Smooth muscle cell (in vitro differentiated cells): ENCODE measurements around the gene LRRC47. TPM values are rescaled to one million over a fixed set of nuclear protein-coding genes. Genes with fewer than 3 reads are reported as not detected.
"Not testable (repeated sequence)": the region's sequence is repeated elsewhere in the genome, so short reads cannot be mapped to it uniquely, and the experiment has no call there.

ENCODE experiments used
- DNase-seq: peaks from one replicate; lab custom pipeline; 2025; ENCODE audit not compliant: unreplicated experiment; lab: John Stamatoyannopoulos, UW
- H2AFZ ChIP-seq: fragments of 200-600 bp; sonication (generic); 2 replicates; pipeline ENCODE4 v1.6.0; 2016; ENCODE audit warnings: antibody characterized with exemption, low read depth, mild to moderate bottlenecking
- H3F3A ChIP-seq: fragments of 200-600 bp; sonication (generic); 2 replicates; pipeline ENCODE4 v1.6.0; 2017; ENCODE audit warnings: antibody characterized with exemption, low read depth
- H3K27ac ChIP-seq: fragments of 200-600 bp; sonication (generic); 2 replicates; pipeline ENCODE4 v1.5.1; 2016; ENCODE audit warnings: low read depth, mild to moderate bottlenecking
- H3K27me3 ChIP-seq: fragments of 200-600 bp; sonication (generic); 2 replicates; pipeline ENCODE4 v1.6.1; 2016; ENCODE audit warnings: low read depth, mild to moderate bottlenecking
- H3K36me3 ChIP-seq: fragments of 200-600 bp; sonication (generic); 2 replicates; pipeline ENCODE4 v1.5.1; 2016; ENCODE audit warnings: low read depth
- H3K4me1 ChIP-seq: fragments of 200-600 bp; sonication (generic); 2 replicates; pipeline ENCODE4 v1.5.1; 2016; ENCODE audit warnings: low read depth
- H3K4me2 ChIP-seq: fragments of 200-600 bp; sonication (generic); 2 replicates; pipeline ENCODE4 v1.6.0; 2016; ENCODE audit warnings: mild to moderate bottlenecking
- H3K4me3 ChIP-seq: fragments of 200-600 bp; sonication (generic); 2 replicates; pipeline ENCODE4 v1.5.1; 2016; ENCODE audit warnings: mild to moderate bottlenecking
- H3K79me2 ChIP-seq: fragments of 200-600 bp; sonication (generic); 2 replicates; pipeline ENCODE4 v1.6.0; 2016; ENCODE audit warnings: low read depth, mild to moderate bottlenecking
- H3K9ac ChIP-seq: fragments of 200-600 bp; sonication (generic); 2 replicates; pipeline ENCODE4 v1.6.0; 2016; ENCODE audit warnings: low read depth
- H3K9me3 ChIP-seq: fragments of 200-600 bp; sonication (generic); replicated peaks from 2 replicates; pipeline ENCODE4 v1.5.1; 2016; ENCODE audit warnings: low read depth
- H4K20me1 ChIP-seq: fragments of 200-600 bp; sonication (generic); 2 replicates; pipeline ENCODE4 v1.6.0; 2016; ENCODE audit warnings: low read depth
- WGBS: methylation state at CpG from one replicate; pipeline ENCODE4 v1.1.7; 2016; ENCODE audit warnings: low lambda C conversion rate; 5-methylcytosine and 5-hydroxymethylcytosine counted together
- polyA plus RNA-seq: library from polyadenylated mRNA; unstranded; fragments of >200 nt; fragmentation: Nextera tagmentation; extraction: Ambion mirVana; gene quantifications from 2 replicates; pipeline ENCODE4 v1.2.1, GENCODE V29; 2016
- total RNA-seq: library from RNA; depleted of rRNA; stranded (reverse); fragments of >200 nt; gene quantifications from 2 replicates; pipeline ENCODE4 v1.2.3, GENCODE V29; 2014
- TF ChIP-seq, protein P1 (sequence below): fragments of 200-600 bp; sonication (generic); IDR thresholded peaks from 2 replicates; pipeline ENCODE4 v1.5.1; 2017; ENCODE audit warnings: borderline replicate concordance, mild to moderate bottlenecking, antibody characterized with exemption; ENCODE audit not compliant: insufficient read depth, poor library complexity, severe bottlenecking

The LRRC47 gene
- total and polyA plus RNA-seq, 2 experiments from 2014 or later, result 24.9 to 38.0 TPM

DNA sequence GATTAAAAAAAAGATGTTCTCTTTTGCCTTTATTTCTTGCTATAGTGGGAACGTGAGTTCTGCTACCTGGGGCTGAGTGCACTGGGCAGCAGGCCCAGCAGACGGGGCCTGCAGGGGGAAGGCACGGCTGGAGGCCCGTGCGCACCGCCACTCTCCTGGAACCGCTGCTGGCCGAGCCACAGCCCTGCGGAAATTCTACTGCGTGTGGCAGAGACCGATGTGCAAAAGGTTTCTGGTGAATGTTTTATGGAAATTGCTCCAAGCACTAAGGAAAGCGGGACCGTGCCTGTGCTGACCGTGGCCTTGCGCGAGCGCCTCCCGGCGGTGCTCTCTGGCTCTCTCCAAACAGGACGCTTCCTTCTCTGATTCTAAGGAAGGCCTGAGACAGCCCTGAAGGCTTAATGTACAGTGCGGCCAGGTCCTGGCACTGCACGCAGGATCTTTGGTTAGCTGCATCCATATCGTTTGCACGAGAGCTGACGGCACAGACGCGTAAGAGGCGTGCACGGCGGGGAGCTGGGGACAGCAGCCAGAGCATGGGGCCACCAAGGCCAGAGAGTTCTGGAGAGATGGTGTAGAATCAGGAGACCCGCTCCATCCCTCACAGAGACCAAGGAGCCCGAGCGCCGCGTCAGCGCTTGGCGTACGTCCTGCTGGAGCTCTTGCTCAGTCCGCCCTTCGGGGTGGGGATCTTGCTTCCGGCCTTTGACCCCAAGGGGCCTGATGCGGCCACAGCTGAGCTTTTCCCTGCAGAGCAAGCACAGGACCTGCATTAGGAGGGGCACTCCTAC lies 18.7 kb upstream of the LRRC47 start:
- Histone ChIP-seq H3F3A (no peaks in the 10 kb centered on the region), H3K36me3 (peaks cover 4% of the 10 kb centered on the region), H4K20me1 (no peaks in the 10 kb centered on the region), H3K27me3 (no peaks in the 10 kb centered on the region), H3K27ac (no peak overlapping the region), H3K9me3 (no peaks in the 10 kb centered on the region), H3K4me1 (no peaks in the 10 kb centered on the region), H3K4me3 (no peak overlapping the region), H2AFZ (no peak overlapping the region), H3K9ac (no peak overlapping the region), H3K4me2 (no peak overlapping the region), H3K79me2 (no peaks in the 10 kb centered on the region)
- DNase-seq, result no peak
- TF ChIP-seq, protein P1, sequence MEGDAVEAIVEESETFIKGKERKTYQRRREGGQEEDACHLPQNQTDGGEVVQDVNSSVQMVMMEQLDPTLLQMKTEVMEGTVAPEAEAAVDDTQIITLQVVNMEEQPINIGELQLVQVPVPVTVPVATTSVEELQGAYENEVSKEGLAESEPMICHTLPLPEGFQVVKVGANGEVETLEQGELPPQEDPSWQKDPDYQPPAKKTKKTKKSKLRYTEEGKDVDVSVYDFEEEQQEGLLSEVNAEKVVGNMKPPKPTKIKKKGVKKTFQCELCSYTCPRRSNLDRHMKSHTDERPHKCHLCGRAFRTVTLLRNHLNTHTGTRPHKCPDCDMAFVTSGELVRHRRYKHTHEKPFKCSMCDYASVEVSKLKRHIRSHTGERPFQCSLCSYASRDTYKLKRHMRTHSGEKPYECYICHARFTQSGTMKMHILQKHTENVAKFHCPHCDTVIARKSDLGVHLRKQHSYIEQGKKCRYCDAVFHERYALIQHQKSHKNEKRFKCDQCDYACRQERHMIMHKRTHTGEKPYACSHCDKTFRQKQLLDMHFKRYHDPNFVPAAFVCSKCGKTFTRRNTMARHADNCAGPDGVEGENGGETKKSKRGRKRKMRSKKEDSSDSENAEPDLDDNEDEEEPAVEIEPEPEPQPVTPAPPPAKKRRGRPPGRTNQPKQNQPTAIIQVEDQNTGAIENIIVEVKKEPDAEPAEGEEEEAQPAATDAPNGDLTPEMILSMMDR, result no peak
- WGBS, result 92% methylated on average over 42 of the region's 42 CpGs

DNA sequence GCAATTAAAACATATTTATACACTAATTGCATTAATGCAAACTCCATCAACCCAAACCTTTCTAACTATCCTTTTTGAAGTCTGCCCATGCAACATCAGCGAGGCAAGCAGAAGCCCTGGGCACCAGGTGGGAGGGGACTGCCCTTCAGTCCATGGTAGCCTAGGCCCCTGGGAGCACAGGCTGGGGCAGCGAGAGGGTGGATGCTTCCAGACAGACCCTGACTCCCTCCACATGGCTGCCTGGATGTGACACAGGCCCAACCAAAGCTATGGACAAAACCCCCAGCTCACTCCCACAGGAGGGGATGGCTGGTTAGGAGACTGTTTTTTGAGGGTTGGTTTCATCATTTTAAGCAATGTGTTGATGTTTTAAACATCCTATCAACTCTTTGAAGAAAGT lies 17.8 kb upstream of the LRRC47 start:
- H4K20me1 ChIP-seq, result no peaks in the 10 kb centered on the region
- no peaks in the 10 kb centered on the region for H3K4me1 ChIP-seq
- H2AFZ ChIP-seq, result no peak overlapping the region
- H3K36me3 ChIP-seq, result peaks cover 4% of the 10 kb centered on the region
- H3K27me3 ChIP-seq, result no peaks in the 10 kb centered on the region
- no peak overlapping the region for H3K27ac ChIP-seq
- H3K4me3 ChIP-seq, result no peak overlapping the region
- TF ChIP-seq, protein P1, result no peak
- DNase-seq, result no peak
- no peak overlapping the region for H3K9ac ChIP-seq
- H3F3A ChIP-seq, result no peaks in the 10 kb centered on the region
- no peaks in the 10 kb centered on the region for H3K79me2 ChIP-seq
- no peak overlapping the region for H3K4me2 ChIP-seq
- 96% methylated on average over 2 of the region's 2 CpGs for WGBS
- no peaks in the 10 kb centered on the region for H3K9me3 ChIP-seq

DNA sequence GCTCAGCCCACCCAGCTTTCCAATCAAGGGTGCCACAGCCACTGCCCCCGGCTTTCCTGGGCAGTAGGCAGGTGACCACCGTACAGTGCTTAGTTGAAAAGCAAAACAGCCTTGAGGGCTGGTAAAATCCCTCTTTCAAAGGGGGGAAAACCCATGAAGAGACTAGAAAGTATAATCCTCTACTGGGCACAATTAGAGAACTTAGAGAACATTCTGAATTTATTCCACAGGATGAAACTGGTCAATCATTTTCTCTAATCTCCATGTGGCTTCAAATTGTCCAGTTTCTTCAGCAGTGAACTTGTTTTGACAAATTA lies 15.3 kb upstream of the LRRC47 start:
- DNase-seq, result no peak
- H3K36me3 ChIP-seq, result peaks cover 4% of the 10 kb centered on the region
- no peaks in the 10 kb centered on the region for H3K4me1 ChIP-seq
- no peak overlapping the region for H3K4me3 ChIP-seq
- no peaks in the 10 kb centered on the region for H3K9me3 ChIP-seq
- H3K79me2 ChIP-seq, result no peaks in the 10 kb centered on the region
- no peaks in the 10 kb centered on the region for H3K27me3 ChIP-seq
- no peak overlapping the region for H3K9ac ChIP-seq
- H3F3A ChIP-seq, result no peaks in the 10 kb centered on the region
- H3K27ac ChIP-seq, result no peak overlapping the region
- WGBS, result 86% methylated on average over 2 of the region's 2 CpGs
- H3K4me2 ChIP-seq, result no peak overlapping the region
- no peak overlapping the region for H2AFZ ChIP-seq
- TF ChIP-seq, protein P1, result no peak
- no peaks in the 10 kb centered on the region for H4K20me1 ChIP-seq

DNA sequence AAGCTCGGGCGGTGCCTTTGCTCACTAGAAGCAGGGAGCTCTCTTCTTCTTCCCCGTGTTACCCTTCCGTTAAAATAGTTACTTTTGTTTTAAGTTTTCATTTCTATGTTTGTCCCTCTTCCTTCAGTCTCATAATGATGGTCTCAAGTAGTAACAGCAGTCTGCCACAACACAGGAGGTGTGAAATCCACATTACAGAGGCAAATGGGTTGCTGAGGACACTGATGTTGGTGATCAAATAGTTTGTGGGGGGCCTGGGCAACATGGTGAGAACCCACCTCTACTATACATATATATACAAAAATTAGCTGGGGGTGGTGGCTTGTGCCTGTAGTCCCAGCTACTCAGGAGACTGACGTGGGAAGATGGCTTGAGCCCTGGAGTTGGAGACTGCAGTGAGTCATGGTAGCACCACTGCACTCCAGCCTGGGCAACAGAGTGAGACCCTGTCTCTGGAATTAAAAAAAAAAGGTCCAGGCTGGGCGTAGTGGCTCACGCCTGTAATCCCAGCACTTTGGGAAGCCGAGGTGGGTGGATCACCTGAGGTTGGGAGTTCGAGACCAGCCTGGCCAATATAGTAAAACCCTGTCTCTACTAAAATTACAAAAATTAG lies 14.0 kb upstream of the LRRC47 start:
- not testable (repeated sequence) for H3K4me2 ChIP-seq, H3K27ac ChIP-seq, H3K79me2 ChIP-seq, H3F3A ChIP-seq, H3K4me1 ChIP-seq, H3K36me3 ChIP-seq, H4K20me1 ChIP-seq, H3K4me3 ChIP-seq, DNase-seq, H3K9ac ChIP-seq, H3K27me3 ChIP-seq, H3K9me3 ChIP-seq, H2AFZ ChIP-seq
- 87% methylated on average over 9 of the region's 9 CpGs for WGBS
